Subcutaneous adipose tissue (tissue), 4 donors: Measurements from ENCODE around the gene RHBDF2. TPM values are rescaled to one million over a fixed set of nuclear protein-coding genes. Genes with fewer than 3 reads are reported as not detected.

Source experiments
- total RNA-seq, 4 donors: library from RNA; depleted of rRNA; stranded (reverse); fragments of >200 nt; gene quantifications; one replicate each; pipeline ENCODE4 v1.1.0, GENCODE V29; 2016
- TF ChIP-seq, protein P1 (sequence below): fragments of 450-650 bp; IDR thresholded peaks from one replicate; pipeline ENCODE4 v1.5.1; 2016; ENCODE audit warnings: low read depth, mild to moderate bottlenecking, control low read depth, antibody characterized with exemption, moderate library complexity

Gene RHBDF2
- total RNA-seq, 4 donors from 2014 or later, result 23.2 to 68.0 (median 37.2) TPM

DNA sequence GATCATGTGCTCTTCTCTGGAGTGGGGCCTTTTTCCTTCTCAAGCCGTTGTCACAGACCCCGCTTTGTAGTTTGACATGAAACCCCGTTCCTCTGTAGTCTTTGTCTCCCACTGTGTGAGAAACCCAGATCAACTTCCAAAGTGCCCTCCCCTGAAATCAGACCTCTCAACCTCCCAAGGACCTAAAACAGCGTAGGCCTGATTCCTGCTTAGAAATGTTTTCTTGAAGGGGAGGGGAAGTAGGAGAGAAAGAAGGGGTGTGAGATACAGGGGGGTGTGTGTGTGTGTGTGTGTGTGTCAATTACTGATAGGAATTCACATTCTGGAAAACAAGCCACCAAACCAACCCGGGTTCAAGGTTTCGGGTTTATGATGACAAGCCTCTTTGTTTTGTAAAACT is 49.7 kb downstream of the RHBDF2 start:
- TF ChIP-seq, protein P1, sequence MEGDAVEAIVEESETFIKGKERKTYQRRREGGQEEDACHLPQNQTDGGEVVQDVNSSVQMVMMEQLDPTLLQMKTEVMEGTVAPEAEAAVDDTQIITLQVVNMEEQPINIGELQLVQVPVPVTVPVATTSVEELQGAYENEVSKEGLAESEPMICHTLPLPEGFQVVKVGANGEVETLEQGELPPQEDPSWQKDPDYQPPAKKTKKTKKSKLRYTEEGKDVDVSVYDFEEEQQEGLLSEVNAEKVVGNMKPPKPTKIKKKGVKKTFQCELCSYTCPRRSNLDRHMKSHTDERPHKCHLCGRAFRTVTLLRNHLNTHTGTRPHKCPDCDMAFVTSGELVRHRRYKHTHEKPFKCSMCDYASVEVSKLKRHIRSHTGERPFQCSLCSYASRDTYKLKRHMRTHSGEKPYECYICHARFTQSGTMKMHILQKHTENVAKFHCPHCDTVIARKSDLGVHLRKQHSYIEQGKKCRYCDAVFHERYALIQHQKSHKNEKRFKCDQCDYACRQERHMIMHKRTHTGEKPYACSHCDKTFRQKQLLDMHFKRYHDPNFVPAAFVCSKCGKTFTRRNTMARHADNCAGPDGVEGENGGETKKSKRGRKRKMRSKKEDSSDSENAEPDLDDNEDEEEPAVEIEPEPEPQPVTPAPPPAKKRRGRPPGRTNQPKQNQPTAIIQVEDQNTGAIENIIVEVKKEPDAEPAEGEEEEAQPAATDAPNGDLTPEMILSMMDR, result no peak

GRCh38 chr17:76449126-76449525 is 52.1 kb downstream of the RHBDF2 start:
- TF ChIP-seq, protein P1, result no peak

- TF ChIP-seq, protein P1, result no peak
These were observed 53.1 kb downstream of the RHBDF2 start for GRCh38 chr17:76447931-76448652.

- TF ChIP-seq, protein P1, result no peak
These were observed 54.6 kb downstream of the RHBDF2 start for GRCh38 chr17:76446449-76447231.

DNA sequence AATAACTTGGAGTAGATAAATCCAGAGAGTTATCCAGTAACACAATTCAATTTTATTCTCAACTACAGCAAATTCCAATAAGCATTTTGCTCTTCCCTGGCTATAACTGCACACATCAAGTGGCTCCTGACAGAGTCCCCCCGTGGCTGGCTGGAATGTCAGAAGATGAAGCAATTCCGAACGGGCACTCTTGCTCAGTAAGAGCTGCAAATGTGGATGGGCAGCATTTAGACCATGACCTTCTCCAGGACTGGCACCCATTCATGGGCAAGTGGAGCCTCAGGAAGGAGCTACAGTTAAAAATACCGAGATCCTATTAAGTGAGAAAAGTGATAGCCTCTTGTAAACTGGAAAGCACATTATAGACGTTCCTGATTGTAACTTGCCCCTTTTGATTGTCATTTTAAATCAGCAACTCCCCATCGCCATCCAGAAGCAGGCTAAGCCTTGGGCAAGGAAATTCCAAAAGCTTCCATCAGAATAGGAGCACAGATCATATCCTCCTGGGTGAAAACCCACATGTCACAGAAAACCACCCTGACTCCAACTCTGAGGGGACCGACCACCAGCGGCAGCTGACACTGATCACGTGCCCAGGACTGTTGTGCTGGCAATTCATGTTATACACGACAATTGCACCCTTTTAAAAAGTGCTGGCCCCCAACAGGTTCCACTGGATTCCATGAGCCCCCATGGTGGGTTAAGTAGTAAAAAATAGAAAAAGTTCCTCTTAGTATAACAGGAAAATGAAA is 55.4 kb downstream of the RHBDF2 start:
- TF ChIP-seq, protein P1, result no peak

GRCh38 chr17:76444518-76445311 is 56.5 kb downstream of the RHBDF2 start:
- TF ChIP-seq, protein P1, result no peak
